Astrocyte (in vitro differentiated cells and primary cell): ENCODE measurements around the gene UPP1. TPM values are rescaled to one million over a fixed set of nuclear protein-coding genes. Genes with fewer than 3 reads are reported as not detected.

ENCODE experiments used
- DNase-seq: peaks from one replicate; pipeline ENCODE4 v3.0.0-alpha.2; 2010; ENCODE audit warnings: low read depth
- FAIRE-seq: peaks from 2 replicates; lab custom pipeline; 2011; peaks lifted over from hg19 to GRCh38; lab: Jason Lieb, UNC
- H2AFZ ChIP-seq: 2 replicates; pipeline ENCODE4 v1.6.0; 2012; ENCODE audit warnings: low read depth, low read length, inconsistent platforms
- H3K27ac ChIP-seq: 2 replicates; pipeline ENCODE4 v1.5.1; 2011; ENCODE audit warnings: low read depth, low read length, inconsistent platforms
- H3K27me3 ChIP-seq: 2 replicates; pipeline ENCODE4 v1.6.0; 2011; ENCODE audit warnings: low read length, inconsistent platforms; ENCODE audit not compliant: insufficient read depth
- H3K36me3 ChIP-seq: 2 replicates; pipeline ENCODE4 v1.5.1; 2011; ENCODE audit warnings: low read length, inconsistent platforms; ENCODE audit not compliant: insufficient read depth
- H3K4me1 ChIP-seq: 2 replicates; pipeline ENCODE4 v1.5.1; 2011; ENCODE audit warnings: low read length, inconsistent platforms; ENCODE audit not compliant: insufficient read depth
- H3K4me2 ChIP-seq: 2 replicates; pipeline ENCODE4 v1.6.0; 2012; ENCODE audit warnings: low read length, inconsistent platforms
- H3K4me3 ChIP-seq: 2 replicates; pipeline ENCODE4 v1.5.1; 2011; ENCODE audit warnings: low read depth, mild to moderate bottlenecking, low read length, inconsistent platforms; ENCODE audit not compliant: insufficient read depth
- H3K79me2 ChIP-seq: 2 replicates; pipeline ENCODE4 v1.6.0; 2012; ENCODE audit warnings: mild to moderate bottlenecking, low read length, inconsistent platforms; ENCODE audit not compliant: insufficient read depth
- H3K9ac ChIP-seq: 2 replicates; pipeline ENCODE4 v1.6.0; 2012; ENCODE audit warnings: mild to moderate bottlenecking, low read length, inconsistent platforms
- H3K9me3 ChIP-seq: 2 replicates; pipeline ENCODE4 v1.5.1; 2012; ENCODE audit warnings: low read depth, mild to moderate bottlenecking, low read length, inconsistent platforms; ENCODE audit not compliant: insufficient read depth
- H4K20me1 ChIP-seq: 2 replicates; pipeline ENCODE4 v1.6.0; 2012; ENCODE audit warnings: low read length, inconsistent platforms; ENCODE audit not compliant: insufficient read depth
- H3K27ac Mint-ChIP-seq: one replicate; pipeline ENCODE4 v1.8.0; 2021; ENCODE audit warnings: mild to moderate bottlenecking, mixed read lengths; ENCODE audit not compliant: unreplicated experiment
- H3K27me3 Mint-ChIP-seq: one replicate; pipeline ENCODE4 v1.8.0; 2021; ENCODE audit warnings: low read depth, mixed read lengths; ENCODE audit not compliant: unreplicated experiment
- H3K36me3 Mint-ChIP-seq: one replicate; pipeline ENCODE4 v1.8.0; 2021; ENCODE audit warnings: low read depth, mixed read lengths; ENCODE audit not compliant: unreplicated experiment
- H3K4me1 Mint-ChIP-seq: one replicate; pipeline ENCODE4 v1.8.0; 2021; ENCODE audit warnings: low read depth, mixed read lengths; ENCODE audit not compliant: unreplicated experiment
- H3K4me3 Mint-ChIP-seq: one replicate; pipeline ENCODE4 v1.8.0; 2021; ENCODE audit warnings: mild to moderate bottlenecking, moderate library complexity, mixed read lengths; ENCODE audit not compliant: unreplicated experiment
- H3K9me3 Mint-ChIP-seq: one replicate; pipeline ENCODE4 v1.8.0; 2021; ENCODE audit warnings: mild to moderate bottlenecking, mixed read lengths; ENCODE audit not compliant: unreplicated experiment
- CTCF ChIP-seq: IDR thresholded peaks from 2 replicates; pipeline ENCODE4 v1.5.1; 2011; ENCODE audit warnings: low read depth, mild to moderate bottlenecking, inconsistent platforms, low read length, moderate library complexity; ENCODE audit not compliant: insufficient read depth
- EZH2 ChIP-seq: IDR thresholded peaks from 2 replicates; pipeline ENCODE4 v1.6.1; 2012; ENCODE audit warnings: mild to moderate bottlenecking, low read length, inconsistent platforms; ENCODE audit not compliant: insufficient read depth
- total RNA-seq: library from RNA; stranded (reverse); gene quantifications from 2 replicates; pipeline ENCODE4 v1.2.1, GENCODE V29; 2021

UPP1 gene
- total RNA-seq, 1 donor from 2014 or later: 54.2 TPM

- no peak for TF ChIP-seq EZH2
- no peak for TF ChIP-seq CTCF
- Histone ChIP-seq H4K20me1 (no peaks in the 10 kb centered on the region), H3K9me3 (no peaks in the 10 kb centered on the region), H2AFZ (no peak overlapping the region), H3K4me1 (no peaks in the 10 kb centered on the region), H3K9ac (no peak overlapping the region), H3K27ac (no peak overlapping the region), H3K27me3 (no peaks in the 10 kb centered on the region), H3K79me2 (no peaks in the 10 kb centered on the region), H3K4me3 (no peak overlapping the region), H3K36me3 (no peaks in the 10 kb centered on the region), H3K4me2 (no peak overlapping the region)
- Mint-ChIP-seq H3K36me3 (peaks cover 2% of the 10 kb centered on the region), H3K27ac (no peak overlapping the region), H3K4me3 (no peak overlapping the region), H3K9me3 (peaks cover 14% of the 10 kb centered on the region), H3K27me3 (no peaks in the 10 kb centered on the region), H3K4me1 (no peaks in the 10 kb centered on the region)
- DNase-seq (no peak), FAIRE-seq (no peak)
These were observed 30.1 kb upstream of the UPP1 start for GRCh38 chr7:48058990-48059389.

- H3K36me3 Mint-ChIP-seq: peaks cover 2% of the 10 kb centered on the region
- Histone ChIP-seq H3K4me3 (no peak overlapping the region), H3K4me1 (no peaks in the 10 kb centered on the region), H3K9me3 (no peaks in the 10 kb centered on the region), H3K79me2 (no peaks in the 10 kb centered on the region), H3K4me2 (no peak overlapping the region), H2AFZ (no peak overlapping the region), H4K20me1 (no peaks in the 10 kb centered on the region), H3K36me3 (no peaks in the 10 kb centered on the region), H3K27me3 (no peaks in the 10 kb centered on the region), H3K27ac (no peak overlapping the region), H3K9ac (no peak overlapping the region)
- no peak overlapping the region for H3K4me3 Mint-ChIP-seq
- TF ChIP-seq EZH2 (no peak), CTCF (no peak)
- FAIRE-seq (no peak), DNase-seq (no peak)
- H3K27me3 Mint-ChIP-seq: no peaks in the 10 kb centered on the region
- H3K27ac Mint-ChIP-seq: no peak overlapping the region
- peaks cover 16% of the 10 kb centered on the region for H3K9me3 Mint-ChIP-seq
- no peaks in the 10 kb centered on the region for H3K4me1 Mint-ChIP-seq
These were observed 29.4 kb upstream of the UPP1 start for GRCh38 chr7:48059706-48060105.

GRCh38 chr7:48063985-48064384 is 25.1 kb upstream of the UPP1 start:
- Mint-ChIP-seq H3K27ac (no peak overlapping the region), H3K36me3 (no peaks in the 10 kb centered on the region), H3K4me3 (no peak overlapping the region), H3K4me1 (no peaks in the 10 kb centered on the region), H3K9me3 (peaks cover 4% of the 10 kb centered on the region), H3K27me3 (no peaks in the 10 kb centered on the region)
- no peak overlapping the region for H3K9ac ChIP-seq
- no peak for TF ChIP-seq CTCF
- TF ChIP-seq EZH2: no peak
- no peaks in the 10 kb centered on the region for H3K27me3 ChIP-seq
- no peak for DNase-seq
- no peaks in the 10 kb centered on the region for H3K9me3 ChIP-seq
- no peaks in the 10 kb centered on the region for H3K79me2 ChIP-seq
- H2AFZ ChIP-seq: no peak overlapping the region
- no peaks in the 10 kb centered on the region for H3K36me3 ChIP-seq
- no peak overlapping the region for H3K27ac ChIP-seq
- H3K4me2 ChIP-seq: no peak overlapping the region
- no peaks in the 10 kb centered on the region for H4K20me1 ChIP-seq
- H3K4me3 ChIP-seq: no peak overlapping the region
- H3K4me1 ChIP-seq: no peaks in the 10 kb centered on the region
- FAIRE-seq: no peak
